SIG-M5 treated with dmso at 0.1 percent for 504 hours (cell line): ENCODE measurements around the gene UBE2H.
"Not testable (repeated sequence)": the region's sequence is repeated elsewhere in the genome, so short reads cannot be mapped to it uniquely, and the experiment has no call there.

Source experiments
- DNase-seq: peaks from one replicate; lab custom pipeline; 2025; ENCODE audit not compliant: unreplicated experiment; lab: John Stamatoyannopoulos, UW

The UBE2H gene

GRCh38 chr7:129952653-129953560, at the start of gene UBE2H:
Gene UBE2H (minus strand): TSS chr7:129952960. CDS start chr7:129952555, 405 bp downstream.
- peak; percentile 82 for DNase-seq

DNA sequence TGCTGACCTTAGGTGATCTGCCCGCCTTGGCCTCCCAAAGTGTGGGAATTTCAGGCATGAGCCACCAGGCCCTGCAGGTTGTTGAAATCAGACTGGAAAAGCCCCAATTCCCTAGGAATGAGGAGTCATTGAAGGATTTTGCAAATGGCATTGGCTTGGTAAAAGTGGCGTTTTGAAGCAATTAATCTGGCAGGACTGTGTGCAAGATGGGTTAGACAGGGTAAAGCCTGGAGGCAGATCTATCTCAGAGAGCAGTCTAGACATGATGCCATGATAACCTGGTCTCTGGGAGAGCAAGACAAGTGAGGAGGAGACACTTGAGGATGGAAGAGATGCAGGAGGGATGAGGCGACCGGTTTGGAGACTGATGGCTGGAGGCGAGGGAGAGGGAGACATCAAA, 45.7 kb upstream of the UBE2H start:
- DNase-seq: no peak

DNA sequence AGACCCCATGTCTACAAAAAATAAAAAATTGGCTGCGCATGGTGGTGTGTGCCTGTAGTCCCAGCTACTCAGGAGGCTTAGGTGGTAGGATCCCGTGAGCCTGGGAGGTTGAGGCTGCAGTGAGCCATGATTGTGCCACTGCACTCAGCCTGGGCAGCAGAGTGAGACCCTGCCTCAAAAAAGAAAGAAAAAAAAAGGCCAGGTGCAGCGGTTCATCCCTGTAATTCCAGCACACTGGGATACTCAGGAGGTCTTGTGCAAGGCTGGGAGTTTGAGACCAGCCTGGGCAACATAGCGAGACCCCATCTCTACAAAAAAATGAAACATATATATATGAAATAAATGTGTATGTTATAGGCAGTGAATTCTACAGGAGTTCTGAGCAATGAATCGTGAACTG, 44.5 kb upstream of the UBE2H start:
- no peak for DNase-seq

DNA sequence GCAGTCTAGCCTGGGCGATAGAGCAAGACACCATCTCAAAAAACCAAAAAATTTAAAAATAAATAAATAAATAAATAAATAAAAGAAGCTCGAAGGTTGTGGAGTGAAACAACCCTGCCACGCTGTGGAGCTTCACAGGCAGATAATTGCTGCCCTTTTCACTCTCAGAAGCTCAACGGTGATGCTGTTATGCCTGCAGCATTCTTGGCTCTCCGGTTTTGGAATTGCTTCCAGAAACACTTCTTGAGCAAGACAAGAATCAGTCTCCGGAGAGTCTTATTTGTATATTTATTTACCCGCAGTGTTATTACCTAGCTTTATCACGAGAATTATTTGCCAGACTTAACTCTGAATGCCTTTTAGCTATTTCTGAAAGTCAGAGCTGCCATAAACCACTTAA, 40.5 kb upstream of the UBE2H start:
- DNase-seq: no peak

DNA sequence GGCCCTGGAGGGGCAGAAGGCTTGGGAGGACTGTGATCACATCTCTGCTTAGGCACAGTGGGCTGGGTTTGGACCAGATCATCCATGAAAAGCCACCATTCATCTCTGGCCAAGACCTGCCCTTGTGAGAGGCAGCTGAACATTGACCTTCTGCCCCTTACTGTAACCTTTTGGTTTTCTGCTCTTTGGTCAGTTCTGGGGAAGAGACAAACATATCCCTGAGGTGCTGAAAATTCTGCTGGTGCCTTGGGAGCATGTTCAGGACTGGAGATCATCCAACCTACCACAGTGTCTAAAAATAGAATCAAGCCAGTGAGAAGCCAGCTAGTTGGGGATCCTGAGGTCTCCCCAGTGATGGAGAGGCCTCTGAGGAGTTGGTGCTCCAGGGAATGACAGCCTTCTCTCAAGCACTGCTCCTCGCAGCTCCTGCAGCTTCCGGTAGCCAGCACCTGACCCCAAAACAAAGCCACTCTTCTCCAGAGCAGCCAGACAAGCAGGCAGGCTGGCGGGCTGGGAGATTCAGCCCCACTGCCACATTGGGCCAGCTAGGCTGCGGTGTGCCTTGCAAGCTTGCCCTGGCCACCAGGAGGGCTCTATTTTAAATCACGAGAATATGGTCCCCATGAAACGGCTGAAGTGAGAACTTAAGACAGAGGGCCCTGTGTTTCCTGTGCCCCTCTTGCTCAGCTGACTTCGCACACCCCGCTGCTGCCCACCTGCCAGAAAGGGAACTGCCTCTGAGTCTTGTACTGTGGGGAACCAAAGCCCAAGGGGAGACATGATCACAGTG, 37.8 kb upstream of the UBE2H start:
- DNase-seq: no peak

GRCh38 chr7:129989466-129989865, 36.7 kb upstream of the UBE2H start:
- no peak for DNase-seq

DNA sequence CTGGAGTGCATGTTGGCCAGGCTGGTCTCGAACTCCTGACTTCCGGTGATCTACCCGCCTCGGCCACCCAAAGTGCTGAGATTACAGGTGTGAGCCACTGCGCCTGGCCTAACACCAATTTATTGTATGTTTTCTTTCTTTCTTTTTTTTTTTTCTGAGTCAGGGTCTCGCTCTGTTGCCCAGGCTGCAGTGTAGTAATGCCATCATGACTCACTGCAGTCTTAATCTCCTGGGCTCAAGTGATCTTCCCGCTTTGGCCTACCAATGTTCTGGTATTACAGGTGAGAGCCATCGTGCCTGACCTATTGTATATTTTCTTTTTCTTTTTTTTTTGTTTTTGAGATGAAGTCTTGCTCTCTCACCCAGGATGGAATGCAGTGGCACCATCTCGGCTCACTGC, 33.8 kb upstream of the UBE2H start:
- no peak for DNase-seq

GRCh38 chr7:129980667-129981066, 27.9 kb upstream of the UBE2H start:
- no peak for DNase-seq

GRCh38 chr7:129975309-129975708, 22.5 kb upstream of the UBE2H start:
- no peak for DNase-seq

GRCh38 chr7:129970816-129971215, 18.1 kb upstream of the UBE2H start:
- no peak for DNase-seq

DNA sequence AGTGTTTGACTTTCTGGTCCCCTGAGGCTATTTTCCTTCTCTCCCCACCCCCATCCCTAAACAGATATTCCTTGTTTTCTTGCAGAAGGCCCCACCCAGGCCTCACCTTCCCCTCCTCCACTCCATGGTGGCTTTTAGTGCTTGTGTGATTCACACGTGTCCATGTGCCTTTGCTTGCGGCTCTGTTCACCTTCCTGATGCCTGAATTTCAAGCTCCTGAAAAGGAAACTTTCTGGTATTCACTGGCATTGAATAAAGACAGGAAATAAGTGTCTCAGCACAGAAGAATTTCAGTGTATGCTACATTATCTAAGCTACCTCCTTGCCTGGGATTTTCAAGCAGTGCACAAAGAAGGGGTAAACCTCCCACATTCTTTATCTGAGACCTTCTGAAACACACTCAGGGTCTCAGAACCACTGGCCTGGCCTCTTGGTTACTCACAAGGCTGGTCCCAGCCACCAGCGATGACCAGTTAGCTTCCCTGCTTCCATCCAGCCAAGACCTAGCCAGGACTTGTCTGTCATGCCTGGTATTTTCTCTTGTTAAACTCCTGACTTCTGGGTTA, 17.2 kb upstream of the UBE2H start:
- no peak for DNase-seq

DNA sequence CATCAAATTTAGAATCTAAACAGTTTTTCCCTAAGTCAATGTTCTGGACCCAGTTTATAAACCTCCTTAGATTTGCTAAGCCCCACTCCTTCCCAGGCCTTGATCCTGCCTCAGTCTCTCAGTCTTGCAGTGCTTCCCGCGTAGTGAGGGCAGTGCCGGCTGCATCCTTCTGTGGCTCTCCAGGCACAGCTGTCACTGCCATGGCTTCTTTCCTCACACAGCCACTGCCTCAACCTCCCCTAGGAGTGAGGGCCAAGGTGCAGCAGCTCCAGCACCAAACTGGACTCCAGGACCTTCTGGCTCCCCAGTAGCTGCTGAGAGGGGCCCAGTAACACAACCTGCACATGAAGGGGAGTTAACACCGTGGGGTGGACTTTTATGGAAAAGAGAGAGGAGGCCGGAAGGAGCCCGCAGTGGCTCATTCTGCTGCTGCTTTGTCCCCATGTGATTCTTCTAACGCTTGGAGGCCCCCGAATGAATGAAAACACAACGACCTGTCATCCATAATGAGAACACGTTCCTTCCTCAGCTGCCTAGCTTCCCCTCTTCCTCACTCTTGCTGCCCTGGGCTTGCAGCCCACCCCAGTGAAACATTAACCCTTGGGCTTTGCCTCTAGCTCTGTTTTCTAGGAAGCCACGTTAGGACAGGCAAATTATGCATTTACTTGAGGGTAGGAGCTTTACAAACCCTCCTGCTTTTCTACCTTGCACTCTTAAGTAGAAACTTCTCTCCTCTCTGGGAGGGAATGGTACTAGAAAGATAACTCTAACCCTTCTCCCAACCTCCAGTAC, 16.0 kb upstream of the UBE2H start:
- no peak for DNase-seq

DNA sequence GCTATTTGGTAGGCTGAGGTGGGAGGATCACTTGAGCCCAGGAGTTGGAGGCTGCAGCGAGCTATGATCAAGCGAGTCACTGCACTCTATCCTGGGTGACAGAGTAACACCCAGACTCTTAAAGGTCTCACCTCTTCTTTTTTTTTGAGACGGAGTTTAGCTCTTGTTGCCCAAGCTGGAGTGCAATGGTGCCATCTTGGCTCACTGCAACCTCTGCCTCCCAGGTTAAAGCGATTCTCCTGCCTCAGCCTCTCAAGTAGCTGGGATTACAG, 7.4 kb upstream of the UBE2H start:
- not testable (repeated sequence) for DNase-seq

DNA sequence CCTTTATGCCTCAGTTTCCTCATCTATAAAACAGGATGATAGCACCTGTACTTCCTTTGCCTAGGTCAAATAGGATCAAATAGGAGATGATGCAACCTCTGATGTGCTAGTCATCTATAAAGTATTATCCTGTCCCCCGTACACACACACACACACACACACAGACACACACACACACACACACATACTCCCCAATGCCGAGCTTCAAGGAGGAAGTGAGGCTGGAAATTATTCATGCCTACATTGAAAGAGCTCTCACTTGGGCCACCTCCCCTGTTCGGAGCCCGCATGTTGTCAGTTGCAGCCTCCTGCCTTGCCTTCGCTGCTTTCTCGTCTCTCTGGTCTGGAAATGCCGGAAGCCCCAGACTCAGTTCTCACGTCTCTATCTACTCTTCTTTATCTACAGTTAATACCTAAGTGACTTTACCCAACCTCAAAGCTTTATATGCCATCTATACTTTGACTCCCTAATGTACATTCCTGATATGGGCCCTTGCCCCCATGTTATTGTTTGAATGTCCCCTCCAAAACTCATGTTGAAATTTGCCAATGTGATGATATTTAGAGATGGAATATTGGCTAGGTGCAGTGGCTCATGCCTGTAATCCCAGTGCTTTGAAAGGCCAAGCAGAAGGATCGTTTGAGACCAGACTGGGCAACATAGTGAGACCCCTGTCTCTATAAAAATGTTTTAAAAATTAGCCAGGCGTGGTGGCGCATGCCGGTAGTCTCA, 6.9 kb upstream of the UBE2H start:
- DNase-seq: no peak

- DNase-seq: peak; percentile 42
Observed at GRCh38 chr7:129958643-129959470, 6.1 kb upstream of the UBE2H start.

DNA sequence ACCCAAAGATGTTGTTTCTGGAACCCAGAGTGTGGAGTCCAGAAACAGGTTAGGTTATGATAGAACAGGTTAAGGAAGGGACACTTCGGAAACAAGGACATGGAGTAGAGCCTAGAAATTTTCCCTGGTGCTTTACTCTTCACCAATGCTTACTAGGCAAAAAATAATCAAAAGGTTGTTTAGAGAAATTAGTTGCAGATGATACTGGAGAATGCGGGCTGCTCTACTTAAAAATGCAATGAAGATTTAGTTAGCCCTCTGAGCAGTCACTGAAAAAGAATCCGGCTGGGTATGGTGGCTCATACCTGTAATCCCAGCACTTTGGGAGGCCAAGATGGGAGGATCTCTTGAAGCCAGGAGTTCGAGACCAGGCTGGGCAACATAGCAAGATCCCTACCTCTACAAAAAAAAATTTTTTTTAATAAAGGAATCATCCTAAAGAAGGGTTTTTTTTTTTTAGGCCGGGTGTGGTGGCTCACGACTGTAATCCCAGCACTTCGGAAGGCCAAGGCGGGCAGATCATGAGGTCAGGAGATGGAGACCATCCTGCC, 3.3 kb upstream of the UBE2H start:
- no peak for DNase-seq

- peak; percentile 37 for DNase-seq
Observed at GRCh38 chr7:129952086-129952652, 591 bp downstream of the UBE2H start.

DNA sequence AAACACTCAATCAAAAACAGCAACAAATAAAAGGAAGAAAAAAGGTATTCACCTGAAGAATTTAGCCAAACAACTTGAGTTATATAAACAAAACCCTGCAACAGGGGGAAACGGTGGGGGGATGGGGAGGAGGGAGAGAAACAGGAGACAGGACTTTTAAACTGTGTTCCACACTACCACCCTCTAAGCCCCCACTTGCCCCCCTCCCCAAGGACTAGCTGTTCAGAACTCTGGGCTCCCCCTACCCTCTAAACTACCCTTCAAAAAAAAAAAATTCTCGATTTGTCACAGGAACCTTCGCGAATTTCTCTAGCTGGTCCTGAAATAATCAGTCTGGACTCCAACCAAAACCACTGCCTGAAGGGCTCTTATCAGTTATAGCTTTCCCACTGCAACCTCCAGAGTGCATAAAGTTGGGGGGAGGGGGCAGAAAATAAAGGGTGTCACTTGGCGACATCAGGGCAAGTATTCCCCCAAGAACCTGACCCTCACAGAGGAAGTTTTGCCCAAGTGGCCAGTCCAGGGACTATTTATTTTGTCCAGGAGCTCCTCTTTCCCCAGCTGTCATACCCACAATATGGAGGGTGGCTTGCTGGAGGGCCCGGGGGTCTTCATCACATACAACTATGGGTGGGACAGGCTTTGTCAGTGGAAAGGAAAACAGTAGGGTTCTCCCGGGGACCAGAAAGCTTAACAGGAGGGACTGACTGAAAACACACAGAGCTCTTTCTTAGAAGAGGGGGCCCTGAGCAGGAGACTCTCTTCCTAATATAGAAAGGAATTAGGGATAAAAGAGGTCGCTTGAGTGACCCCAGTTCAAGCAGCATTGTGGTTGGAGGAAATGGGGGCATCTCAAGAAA, 1.3 kb downstream of the UBE2H start:
- no peak for DNase-seq
